IMR-90 (cell line): ENCODE measurements around the gene SMG1. TPM values are rescaled to one million over a fixed set of nuclear protein-coding genes. Genes with fewer than 3 reads are reported as not detected.

Source experiments
- ATAC-seq: fragments of 200-7000 bp; cut with Tn5 transposase; 2 replicates; pipeline ENCODE4 v1.9.1; 2020; ENCODE audit warnings: low read depth, mild to moderate bottlenecking, moderate library complexity
- BruUV-seq: library from RNA; stranded (reverse); fragments of 400-500 nt; replicated peaks from 2 replicates; lab custom pipeline; 2021; lab: Mats Ljungman, UMichigan
- CTCF ChIA-PET: fragments of 300-600 bp; formaldehyde crosslinking; extraction: SDS; loops from one replicate; lab custom pipeline; 2021; ENCODE audit warnings: antibody characterized with exemption; lab: Yijun Ruan, JAX
- POLR2A ChIA-PET: fragments of 300-600 bp; sonication (Branson Sonifier 250); formaldehyde crosslinking; loops from one replicate; lab custom pipeline; 2022; ENCODE audit warnings: antibody characterized with exemption; ENCODE audit not compliant: unreplicated experiment; lab: Charles Lee
- DNase-seq: peaks from one replicate; pipeline ENCODE4 v3.0.0; 2013
- H2AFZ ChIP-seq: replicated peaks from 2 replicates; pipeline ENCODE3; 2013; ENCODE audit warnings: low read length, mild to moderate bottlenecking; ENCODE audit not compliant: poor library complexity
- H2AK5ac ChIP-seq: 2 replicates; pipeline ENCODE4 v1.6.1; 2013; ENCODE audit warnings: low read depth, low read length, inconsistent platforms
- H2AK9ac ChIP-seq: replicated peaks from 2 replicates; pipeline ENCODE3; 2013; ENCODE audit warnings: mild to moderate bottlenecking, low read depth, low read length, moderate library complexity; ENCODE audit not compliant: poor library complexity
- H2BK120ac ChIP-seq: 2 replicates; pipeline ENCODE4 v1.6.1; 2013; ENCODE audit warnings: low read depth, low read length, inconsistent platforms
- H2BK15ac ChIP-seq: 3 replicates; pipeline ENCODE4 v1.6.1; 2013; ENCODE audit warnings: low read depth, low read length, inconsistent platforms
- H2BK20ac ChIP-seq: 2 replicates; pipeline ENCODE4 v1.6.1; 2013; ENCODE audit warnings: low read depth, mild to moderate bottlenecking, inconsistent platforms, low read length, moderate library complexity
- H2BK5ac ChIP-seq: 2 replicates; pipeline ENCODE4 v1.6.1; 2013; ENCODE audit warnings: mild to moderate bottlenecking, low read depth, low read length, inconsistent platforms; ENCODE audit not compliant: poor library complexity, severe bottlenecking
- H3K14ac ChIP-seq: replicated peaks from 2 replicates; pipeline ENCODE4 v1.6.1; 2013; ENCODE audit warnings: low read depth, low read length, inconsistent platforms
- H3K18ac ChIP-seq: 2 replicates; pipeline ENCODE4 v1.6.1; 2013; ENCODE audit warnings: low read depth, low read length, control low read depth
- H3K23ac ChIP-seq: 2 replicates; pipeline ENCODE4 v1.6.1; 2013; ENCODE audit warnings: low read depth, low read length, inconsistent platforms
- H3K27ac ChIP-seq: 2 replicates; pipeline ENCODE4 v1.5.1; 2013; ENCODE audit warnings: mild to moderate bottlenecking, control low read depth, low read length; ENCODE audit not compliant: insufficient read depth
- H3K27me3 ChIP-seq: 2 replicates; pipeline ENCODE4 v1.6.1; 2013; ENCODE audit warnings: low read length; ENCODE audit not compliant: control insufficient read depth, insufficient read depth
- H3K36me3 ChIP-seq: 2 replicates; pipeline ENCODE4 v1.6.1; 2013; ENCODE audit warnings: low read length, mixed read lengths; ENCODE audit not compliant: control insufficient read depth, insufficient read depth
- H3K4ac ChIP-seq: 2 replicates; pipeline ENCODE4 v1.6.1; 2013; ENCODE audit warnings: low read depth, low read length, inconsistent platforms
- H3K4me1 ChIP-seq: 2 replicates; pipeline ENCODE4 v1.6.1; 2013; ENCODE audit warnings: low read length, mixed read lengths; ENCODE audit not compliant: control insufficient read depth, insufficient read depth
- H3K4me2 ChIP-seq: 2 replicates; pipeline ENCODE4 v1.6.1; 2013; ENCODE audit warnings: low read depth, mild to moderate bottlenecking, control low read depth, low read length, moderate library complexity
- H3K4me3 ChIP-seq: 2 replicates; pipeline ENCODE4 v1.5.1; 2013; ENCODE audit warnings: low read depth, mild to moderate bottlenecking, control low read depth, low read length, moderate library complexity; ENCODE audit not compliant: insufficient read depth
- H3K56ac ChIP-seq: 2 replicates; pipeline ENCODE4 v1.6.1; 2013; ENCODE audit warnings: low read length, inconsistent platforms; ENCODE audit not compliant: insufficient read depth; ENCODE audit errors: extremely low read depth
- H3K79me1 ChIP-seq, 2 experiments: 2 replicates each; pipeline ENCODE4 v1.6.1; 2013; ENCODE audit warnings: low read length in 2 of 2, inconsistent platforms in 1 of 2, low read depth in 1 of 2
- H3K9ac ChIP-seq: 2 replicates; pipeline ENCODE4 v1.6.1; 2013; ENCODE audit warnings: low read depth, low read length, control low read depth
- H3K9me1 ChIP-seq: 2 replicates; pipeline ENCODE4 v1.6.1; 2013; ENCODE audit warnings: low read length, inconsistent platforms; ENCODE audit not compliant: insufficient read depth
- H3K9me3 ChIP-seq: 2 replicates; pipeline ENCODE4 v1.6.1; 2013; ENCODE audit warnings: low read length; ENCODE audit not compliant: control insufficient read depth, insufficient read depth
- H4K20me1 ChIP-seq: 2 replicates; pipeline ENCODE4 v1.6.1; 2013; ENCODE audit warnings: low read length, inconsistent platforms; ENCODE audit not compliant: insufficient read depth
- H4K5ac ChIP-seq: 2 replicates; pipeline ENCODE4 v1.6.1; 2013; ENCODE audit warnings: mild to moderate bottlenecking, low read depth, low read length, control low read depth
- H4K8ac ChIP-seq, 2 experiments: 2 replicates each; pipeline ENCODE4 v1.6.1; 2013; ENCODE audit warnings: low read depth in 2 of 2, low read length in 2 of 2, control low read depth in 1 of 2, inconsistent platforms in 1 of 2
- H4K91ac ChIP-seq: 2 replicates; pipeline ENCODE4 v1.6.1; 2013; ENCODE audit warnings: low read depth, low read length, inconsistent platforms; ENCODE audit not compliant: insufficient read depth
- CEBPB ChIP-seq: IDR thresholded peaks from 2 replicates; pipeline ENCODE4 v1.6.1; 2012; ENCODE audit warnings: low read depth, low read length, improper control_type of control experiment
- CHD1 ChIP-seq: IDR thresholded peaks from 2 replicates; pipeline ENCODE4 v1.6.1; 2012; ENCODE audit warnings: low read depth, low read length, improper control_type of control experiment
- FOS ChIP-seq: fragments of 150-350 bp; IDR thresholded peaks from 2 replicates; pipeline ENCODE4 v1.6.1; 2016; ENCODE audit warnings: low read depth, low read length
- MAFK ChIP-seq: IDR thresholded peaks from 2 replicates; pipeline ENCODE4 v1.6.1; 2012; ENCODE audit warnings: low read depth, low read length, improper control_type of control experiment
- MAZ ChIP-seq: IDR thresholded peaks from 2 replicates; pipeline ENCODE4 v1.6.1; 2012; ENCODE audit warnings: low read depth, mild to moderate bottlenecking, low read length, improper control_type of control experiment, moderate library complexity, borderline replicate concordance
- MXI1 ChIP-seq: IDR thresholded peaks from 2 replicates; pipeline ENCODE4 v1.6.1; 2012; ENCODE audit warnings: low read depth, mild to moderate bottlenecking, low read length, moderate library complexity, borderline replicate concordance
- POLR2A ChIP-seq: IDR thresholded peaks from 2 replicates; pipeline ENCODE4 v1.6.1; 2012; ENCODE audit warnings: mild to moderate bottlenecking, low read depth, low read length
- RAD21 ChIP-seq: IDR thresholded peaks from 2 replicates; pipeline ENCODE4 v1.6.1; 2012; ENCODE audit warnings: low read length, improper control_type of control experiment
- RCOR1 ChIP-seq: IDR thresholded peaks from 2 replicates; pipeline ENCODE4 v1.6.1; 2012; ENCODE audit warnings: mild to moderate bottlenecking, low read length, improper control_type of control experiment; ENCODE audit not compliant: insufficient replicate concordance
- RFX5 ChIP-seq: IDR thresholded peaks from 2 replicates; pipeline ENCODE4 v1.8.0; 2012; ENCODE audit warnings: low read depth, mild to moderate bottlenecking, low read length, moderate library complexity
- SMC3 ChIP-seq: fragments of 150-350 bp; IDR thresholded peaks from 2 replicates; pipeline ENCODE4 v1.6.1; 2016; ENCODE audit warnings: low read depth, mild to moderate bottlenecking, antibody characterized with exemption, low read length, moderate library complexity
- WGBS, 2 experiments: methylation state at CpG; one replicate each; pipeline versions ENCODE4 v1.1.5 to v1.1.7; 2013; ENCODE audit warnings: missing lambda C conversion rate in 2 of 2; ENCODE audit not compliant: insufficient read length in 1 of 2; ENCODE audit errors: extremely low coverage in 2 of 2; 5-methylcytosine and 5-hydroxymethylcytosine counted together
- dilution Hi-C: fragments of 300-500 bp; cut with HindIII; formaldehyde crosslinking; loops from one replicate; pipeline ENCODE4 v1.14.3; 2018; ENCODE audit warnings: low sequenced_read_pairs; ENCODE audit not compliant: unreplicated experiment
- in situ Hi-C: fragments of 300-500 bp; cut with MboI; formaldehyde crosslinking; loops from 3 replicates; pipeline ENCODE4 v1.14.3; 2019; ENCODE audit warnings: low sequenced_read_pairs, inconsistent platforms, mixed read lengths
- intact Hi-C: fragments of 100-400 bp; cut with micrococcal nuclease; formaldehyde crosslinking; loops from 2 replicates; pipeline ENCODE4 v1.10.0; 2022
- polyA plus RNA-seq, 3 experiments: library from polyadenylated mRNA; depleted of rRNA; stranded (reverse); fragments of >200 nt; gene quantifications; 2 replicates each; pipeline ENCODE4 v1.2.3, GENCODE V29; 2012; ENCODE audit warnings: low replicate concordance in 1 of 3
- total RNA-seq: library from RNA; depleted of rRNA; stranded (reverse); fragments of >200 nt; gene quantifications from 2 replicates; pipeline ENCODE4 v1.2.3, GENCODE V29; 2012
- TF ChIP-seq, protein P1 (sequence below): conservative IDR thresholded peaks from 2 replicates; pipeline ENCODE4 v1.5.1; 2012; ENCODE audit warnings: mild to moderate bottlenecking, low read depth, low read length, improper control_type of control experiment
- TF ChIP-seq, protein P2 (sequence below): fragments of 150-350 bp; IDR thresholded peaks from 2 replicates; pipeline ENCODE4 v1.6.1; 2016; ENCODE audit warnings: low read depth, mild to moderate bottlenecking, low read length, moderate library complexity, borderline replicate concordance
- TF ChIP-seq, protein P3 (sequence below): fragments of 150-350 bp; IDR thresholded peaks from 2 replicates; pipeline ENCODE4 v1.6.1; 2017; ENCODE audit warnings: mild to moderate bottlenecking, antibody characterized with exemption, low read length, low read depth

Gene SMG1
- total and polyA plus RNA-seq, 2 of the 4 experiments (the other 2 are of a cell fraction): 13.4 to 53.8 TPM

DNA sequence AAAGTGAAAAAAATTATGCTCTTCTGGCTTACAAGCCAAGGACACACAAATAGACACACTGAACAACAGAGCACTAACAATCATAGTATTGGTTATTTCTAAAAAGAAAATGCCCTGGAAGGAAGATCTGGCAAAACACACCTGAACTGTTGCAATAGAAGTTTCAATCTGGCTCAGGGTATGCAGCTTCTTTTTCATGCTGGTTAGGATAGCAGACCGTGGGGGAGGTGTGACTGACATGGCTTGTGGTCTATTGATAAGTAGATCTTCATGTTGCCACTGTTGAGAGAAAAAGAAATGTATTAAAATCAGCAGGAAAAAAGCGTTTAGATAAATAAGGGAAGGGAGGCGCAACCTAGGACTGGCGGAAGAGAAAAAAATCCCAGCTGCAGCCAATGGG lies 98.3 kb downstream of the SMG1 start:
- Histone ChIP-seq H3K4ac (no peak overlapping the region), H3K9me1 (no peaks in the 10 kb centered on the region), H4K8ac (no peak overlapping the region), H3K27ac (no peak overlapping the region), H3K4me2 (no peak overlapping the region), H3K36me3 (peaks cover 27% of the 10 kb centered on the region), H3K4me1 (no peaks in the 10 kb centered on the region), H3K18ac (no peak overlapping the region), H3K9me3 (no peaks in the 10 kb centered on the region), H2BK15ac (no peak overlapping the region), H2AFZ (no peak overlapping the region), H2BK120ac (no peak overlapping the region), H2AK9ac (no peak overlapping the region), H3K4me3 (no peak overlapping the region), H3K27me3 (no peaks in the 10 kb centered on the region), H3K9ac (no peak overlapping the region), H2BK5ac (no peak overlapping the region), H3K56ac (no peak overlapping the region), H4K20me1 (no peaks in the 10 kb centered on the region), H4K91ac (no peak overlapping the region), H2AK5ac (no peak overlapping the region), H3K23ac (no peak overlapping the region), H3K14ac (no peak overlapping the region), H4K5ac (no peak overlapping the region), H2BK20ac (no peak overlapping the region), H3K79me1 (peaks cover 0 to 5% of the 10 kb centered on the region in 2 experiments; a peak in 2 of 4 replicates)
- ChIA-PET POLR2A (no interaction called here), CTCF (no interaction called here)
- BruUV-seq: no TSS peak
- intact Hi-C loops: no loop called here
- DNase-seq (no peak), ATAC-seq (no peak)
- in situ Hi-C loops: no loop called here
- TF ChIP-seq POLR2A (no peak), FOS (no peak), SMC3 (no peak), RCOR1 (no peak), CHD1 (no peak), CEBPB (no peak), MXI1 (no peak), RFX5 (no peak), RAD21 (no peak), MAZ (no peak), MAFK (no peak)
- TF ChIP-seq, protein P1, sequence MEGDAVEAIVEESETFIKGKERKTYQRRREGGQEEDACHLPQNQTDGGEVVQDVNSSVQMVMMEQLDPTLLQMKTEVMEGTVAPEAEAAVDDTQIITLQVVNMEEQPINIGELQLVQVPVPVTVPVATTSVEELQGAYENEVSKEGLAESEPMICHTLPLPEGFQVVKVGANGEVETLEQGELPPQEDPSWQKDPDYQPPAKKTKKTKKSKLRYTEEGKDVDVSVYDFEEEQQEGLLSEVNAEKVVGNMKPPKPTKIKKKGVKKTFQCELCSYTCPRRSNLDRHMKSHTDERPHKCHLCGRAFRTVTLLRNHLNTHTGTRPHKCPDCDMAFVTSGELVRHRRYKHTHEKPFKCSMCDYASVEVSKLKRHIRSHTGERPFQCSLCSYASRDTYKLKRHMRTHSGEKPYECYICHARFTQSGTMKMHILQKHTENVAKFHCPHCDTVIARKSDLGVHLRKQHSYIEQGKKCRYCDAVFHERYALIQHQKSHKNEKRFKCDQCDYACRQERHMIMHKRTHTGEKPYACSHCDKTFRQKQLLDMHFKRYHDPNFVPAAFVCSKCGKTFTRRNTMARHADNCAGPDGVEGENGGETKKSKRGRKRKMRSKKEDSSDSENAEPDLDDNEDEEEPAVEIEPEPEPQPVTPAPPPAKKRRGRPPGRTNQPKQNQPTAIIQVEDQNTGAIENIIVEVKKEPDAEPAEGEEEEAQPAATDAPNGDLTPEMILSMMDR: no peak
- TF ChIP-seq, protein P2, sequence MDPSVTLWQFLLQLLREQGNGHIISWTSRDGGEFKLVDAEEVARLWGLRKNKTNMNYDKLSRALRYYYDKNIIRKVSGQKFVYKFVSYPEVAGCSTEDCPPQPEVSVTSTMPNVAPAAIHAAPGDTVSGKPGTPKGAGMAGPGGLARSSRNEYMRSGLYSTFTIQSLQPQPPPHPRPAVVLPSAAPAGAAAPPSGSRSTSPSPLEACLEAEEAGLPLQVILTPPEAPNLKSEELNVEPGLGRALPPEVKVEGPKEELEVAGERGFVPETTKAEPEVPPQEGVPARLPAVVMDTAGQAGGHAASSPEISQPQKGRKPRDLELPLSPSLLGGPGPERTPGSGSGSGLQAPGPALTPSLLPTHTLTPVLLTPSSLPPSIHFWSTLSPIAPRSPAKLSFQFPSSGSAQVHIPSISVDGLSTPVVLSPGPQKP: no peak
- TF ChIP-seq, protein P3, sequence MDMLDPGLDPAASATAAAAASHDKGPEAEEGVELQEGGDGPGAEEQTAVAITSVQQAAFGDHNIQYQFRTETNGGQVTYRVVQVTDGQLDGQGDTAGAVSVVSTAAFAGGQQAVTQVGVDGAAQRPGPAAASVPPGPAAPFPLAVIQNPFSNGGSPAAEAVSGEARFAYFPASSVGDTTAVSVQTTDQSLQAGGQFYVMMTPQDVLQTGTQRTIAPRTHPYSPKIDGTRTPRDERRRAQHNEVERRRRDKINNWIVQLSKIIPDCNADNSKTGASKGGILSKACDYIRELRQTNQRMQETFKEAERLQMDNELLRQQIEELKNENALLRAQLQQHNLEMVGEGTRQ: no peak
- dilution Hi-C loops: no loop called here
- no CpG with 5 or more reads among the region's 4 CpGs for WGBS, 2 experiments
